Immature natural killer cell (primary cell): ENCODE results near the gene GPR173. TPM values are rescaled to one million over a fixed set of nuclear protein-coding genes. Genes with fewer than 3 reads are reported as not detected.

Experiments used
- DNase-seq, 3 donors: peaks; one replicate each; pipeline ENCODE4 v3.0.0; 2022; ENCODE audit warnings: mixed read lengths in 1 of 3
- H3K27ac Mint-ChIP-seq, 6 donors: one replicate each; pipeline ENCODE4 v1.8.0; 2020; ENCODE audit warnings: mixed read lengths in 6 of 6, mild to moderate bottlenecking in 5 of 6, inconsistent platforms in 4 of 6, moderate library complexity in 3 of 6
- H3K27me3 Mint-ChIP-seq, 3 donors: one replicate each; pipeline ENCODE4 v1.8.0; 2020 to 2021; ENCODE audit warnings: low read depth in 3 of 3, mild to moderate bottlenecking in 3 of 3, mixed read lengths in 3 of 3, moderate library complexity in 3 of 3, inconsistent platforms in 1 of 3
- H3K36me3 Mint-ChIP-seq, 3 donors: one replicate each; pipeline ENCODE4 v1.8.0; 2020; ENCODE audit warnings: mixed read lengths in 3 of 3, inconsistent platforms in 2 of 3, mild to moderate bottlenecking in 2 of 3
- H3K4me1 Mint-ChIP-seq, 2 donors: one replicate each; pipeline ENCODE4 v1.8.0; 2020; ENCODE audit warnings: inconsistent platforms in 2 of 2, mild to moderate bottlenecking in 2 of 2, mixed read lengths in 2 of 2, moderate library complexity in 1 of 2
- H3K4me3 Mint-ChIP-seq, 5 donors: one replicate each; pipeline ENCODE4 v1.8.0; 2020; ENCODE audit warnings: mild to moderate bottlenecking in 5 of 5, mixed read lengths in 5 of 5, inconsistent platforms in 3 of 5, moderate library complexity in 3 of 5
- H3K9me3 Mint-ChIP-seq, 6 donors: one replicate each; pipeline ENCODE4 v1.8.0; 2020; ENCODE audit warnings: mild to moderate bottlenecking in 6 of 6, mixed read lengths in 6 of 6, inconsistent platforms in 4 of 6, moderate library complexity in 3 of 6
- polyA plus RNA-seq, 3 donors: library from polyadenylated mRNA; unstranded; fragments of 300-500 nt; fragmentation: Illumina TruSeq; gene quantifications; one replicate each; pipeline ENCODE4 v1.2.3, GENCODE V29; 2021

Gene GPR173
- polyA plus RNA-seq, 3 donors from 2014 or later, result not detected

- Mint-ChIP-seq H3K4me3 (no peak overlapping the region), H3K36me3 (no peaks in the 10 kb centered on the region), H3K27me3 (peaks cover 0 to 10% (median 2%) of the 10 kb centered on the region in 3 donors), H3K4me1 (peaks cover 10 to 21% of the 10 kb centered on the region in 2 donors), H3K27ac (no peak overlapping the region), H3K9me3 (peaks cover 0 to 1% (median 0%) of the 10 kb centered on the region in 6 donors)
- DNase-seq, result no peak
These were observed 76.9 kb downstream of the GPR173 start for GRCh38 chrX:53125506-53125905.

DNA sequence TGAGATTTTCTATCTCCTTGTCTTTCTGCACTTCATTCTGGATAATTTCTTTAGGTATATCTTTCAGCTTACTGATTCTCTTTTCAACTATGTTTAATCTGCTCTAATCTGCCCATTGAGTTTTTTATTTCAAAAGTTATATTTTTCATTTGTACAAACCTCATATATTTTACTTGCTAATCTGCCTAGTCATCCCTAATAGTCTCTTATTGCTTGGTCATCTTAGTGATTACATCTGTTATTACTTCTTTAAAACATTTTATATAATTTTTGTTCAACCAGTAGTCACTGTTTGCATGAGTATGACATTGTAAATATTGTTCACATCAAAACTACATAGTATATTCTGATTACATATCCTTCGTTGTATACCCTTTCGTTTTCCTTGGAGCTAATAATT lies 77.8 kb downstream of the GPR173 start:
- Mint-ChIP-seq H3K4me3 (no peak overlapping the region), H3K4me1 (peaks cover 10 to 21% of the 10 kb centered on the region in 2 donors), H3K27ac (no peak overlapping the region), H3K27me3 (peaks cover 0 to 10% (median 2%) of the 10 kb centered on the region in 3 donors), H3K36me3 (no peaks in the 10 kb centered on the region), H3K9me3 (peaks cover 0 to 1% (median 0%) of the 10 kb centered on the region in 6 donors)
- DNase-seq, result no peak

- peaks cover 0 to 1% (median 0%) of the 10 kb centered on the region in 6 donors for H3K9me3 Mint-ChIP-seq
- H3K4me3 Mint-ChIP-seq, result no peak overlapping the region
- H3K27me3 Mint-ChIP-seq, result peaks cover 0 to 8% (median 2%) of the 10 kb centered on the region in 3 donors
- H3K4me1 Mint-ChIP-seq, result peaks cover 10 to 21% of the 10 kb centered on the region in 2 donors
- no peak for DNase-seq
- H3K36me3 Mint-ChIP-seq, result peaks cover 0 to 6% (median 5%) of the 10 kb centered on the region in 3 donors
- no peak overlapping the region for H3K27ac Mint-ChIP-seq
These were observed 79.6 kb downstream of the GPR173 start for GRCh38 chrX:53128097-53128749.

Other genes starting within 250 kb of the GPR173 start
- gene XAGE5, start 237.5 kb upstream of the GPR173 start, polyA plus RNA-seq, result not detected
- gene XAGE3, start 180.7 kb upstream of the GPR173 start, polyA plus RNA-seq, result not detected
- 10 to 100 TPM in 1 of 3 donors, 1 to 10 TPM in 2; 3.0 to 12.2 (median 6.9) TPM for gene FAM156B, start 151.5 kb upstream of the GPR173 start, polyA plus RNA-seq
- 1 to 10 TPM; 4.6 to 6.4 (median 5.6) TPM for gene FAM156A, start 90.3 kb upstream of the GPR173 start, polyA plus RNA-seq
- gene TSPYL2, start 33.6 kb downstream of the GPR173 start, polyA plus RNA-seq, result 10 to 100 TPM in 1 of 3 donors, 1 to 10 TPM in 2; 3.0 to 10.8 (median 8.4) TPM
- gene KANTR, start 45.4 kb downstream of the GPR173 start, polyA plus RNA-seq, result 1 to 10 TPM in 1 of 3 donors, under 1 TPM in 1, not detected in 1; 0.56 to 2.3 TPM
- gene KDM5C, start 176.4 kb downstream of the GPR173 start, polyA plus RNA-seq, result 10 to 100 TPM in 2 of 3 donors, 1 to 10 TPM in 1; 8.1 to 42.8 (median 21.1) TPM
- 1 to 10 TPM in 1 of 3 donors, under 1 TPM in 2; 0.08 to 1.7 (median 0.21) TPM for gene IQSEC2, start 232.8 kb downstream of the GPR173 start, polyA plus RNA-seq